ENCODE results near the gene ZEB1. TPM values are rescaled to one million over a fixed set of nuclear protein-coding genes. Genes with fewer than 3 reads are reported as not detected.

Gene ZEB1
- polyA plus RNA-seq, 4 donors: 26.2 to 32.5 (median 28.5) TPM

GRCh38 chr10:31574577-31574976, 255.6 kb downstream of the ZEB1 start:
- DNase-seq (ENCODE audit: low read depth in 4 of 4, low spot score in 2 of 4): no peak

- no peak for DNase-seq (ENCODE audit: low read depth in 4 of 4, low spot score in 2 of 4)
Observed at GRCh38 chr10:31578181-31578852, 259.3 kb downstream of the ZEB1 start.

- no peak for DNase-seq (ENCODE audit: low read depth in 4 of 4, low spot score in 2 of 4)
Observed at GRCh38 chr10:31578951-31579350, 259.9 kb downstream of the ZEB1 start.
